Measurements from ENCODE around the gene PARN. TPM values are rescaled to one million over a fixed set of nuclear protein-coding genes. Genes with fewer than 3 reads are reported as not detected.

PARN gene
- total RNA-seq, 5 donors from 2014 or later (not counting 1 experiment from before 2014, with no cell fraction given): 34.4 to 42.7 (median 38.4) TPM

GRCh38 chr16:14472357-14472756, 157.7 kb downstream of the PARN start:
- no peaks in the 10 kb centered on the region for H3K36me3 ChIP-seq (ENCODE audit: control insufficient read depth in 2 of 2, extremely low read depth in 1 of 2, insufficient read depth in 1 of 2, low read length in 1 of 2)
- ChIA-PET POLR2A (no interaction called here), CTCF (no interaction called here)
- no peak overlapping the region for H3K27ac ChIP-seq (ENCODE audit: low read length)
- H3K36me3 Mint-ChIP-seq: peaks cover 33% of the 10 kb centered on the region
- no peak overlapping the region for H3K4me3 Mint-ChIP-seq
- H3K27me3 Mint-ChIP-seq: no peaks in the 10 kb centered on the region
- H3K4me1 Mint-ChIP-seq: peaks cover 0 to 6% (median 0%) of the 10 kb centered on the region in 3 donors
- no peak overlapping the region for H3K4me3 ChIP-seq (ENCODE audit: control insufficient read depth in 1 of 2, extremely low read depth in 1 of 2, low read length in 1 of 2)
- WGBS (ENCODE audit: insufficient coverage): no CpG with 5 or more reads among the region's 2 CpGs
- H3K27me3 ChIP-seq (replicated peaks in 1 of 2; ENCODE audit: control insufficient read depth in 2 of 2, extremely low read depth in 1 of 2, insufficient read depth in 2 of 2, low read length in 1 of 2): no peaks in the 10 kb centered on the region
- H3K9me3 Mint-ChIP-seq: no peaks in the 10 kb centered on the region
- no peak overlapping the region for H3K27ac Mint-ChIP-seq
- no peaks in the 10 kb centered on the region for H3K4me1 ChIP-seq (ENCODE audit: control insufficient read depth in 1 of 2, extremely low read depth in 1 of 2, insufficient read depth in 2 of 2, low read length in 2 of 2)
- no peak for DNase-seq
- ATAC-seq (replicated peaks in 1 of 4): no peak
- H3K9me3 ChIP-seq: no peaks in the 10 kb centered on the region

- ATAC-seq (replicated peaks in 1 of 4) (no peak), DNase-seq (no peak)
Observed at GRCh38 chr16:14470788-14471187, 159.3 kb downstream of the PARN start.

GRCh38 chr16:14465799-14466198, 164.3 kb downstream of the PARN start:
- Histone ChIP-seq H3K9me3 (no peaks in the 10 kb centered on the region), H3K27me3 (replicated peaks in 1 of 2; ENCODE audit: control insufficient read depth in 2 of 2, extremely low read depth in 1 of 2, insufficient read depth in 2 of 2, low read length in 1 of 2) (no peaks in the 10 kb centered on the region), H3K4me1 (ENCODE audit: control insufficient read depth in 1 of 2, extremely low read depth in 1 of 2, insufficient read depth in 2 of 2, low read length in 2 of 2) (no peaks in the 10 kb centered on the region), H3K36me3 (ENCODE audit: control insufficient read depth in 2 of 2, extremely low read depth in 1 of 2, insufficient read depth in 1 of 2, low read length in 1 of 2) (peaks cover 0 to 3% of the 10 kb centered on the region in 2 donors), H3K27ac (ENCODE audit: low read length) (no peak overlapping the region), H3K4me3 (ENCODE audit: control insufficient read depth in 1 of 2, extremely low read depth in 1 of 2, low read length in 1 of 2) (no peak overlapping the region)
- no peak for ATAC-seq (replicated peaks in 1 of 4)
- Mint-ChIP-seq H3K4me3 (no peak overlapping the region), H3K27me3 (no peaks in the 10 kb centered on the region), H3K27ac (no peak overlapping the region), H3K36me3 (peaks cover 65% of the 10 kb centered on the region), H3K4me1 (peaks cover 0 to 11% (median 2%) of the 10 kb centered on the region in 3 donors), H3K9me3 (peaks cover 0 to 5% (median 4%) of the 10 kb centered on the region in 3 donors)
- no peak for DNase-seq
- WGBS (ENCODE audit: insufficient coverage): no CpG with 5 or more reads among the region's 3 CpGs
- CTCF ChIA-PET: no interaction called here
- POLR2A ChIA-PET: no interaction called here

More at GRCh38 chr16:14470788-14471187, 159.3 kb downstream of the PARN start:
- WGBS (ENCODE audit: insufficient coverage): no CpG with 5 or more reads among the region's 2 CpGs
- no peaks in the 10 kb centered on the region for H3K27me3 Mint-ChIP-seq
- CTCF ChIA-PET: interaction anchor here in 1 of 2 donors (0.5 kb wide), 1 partner anchor 14 kb away, joined by 4 read pairs; no protein-coding TSS in a partner anchor
- H3K9me3 ChIP-seq: no peaks in the 10 kb centered on the region
- H3K27me3 ChIP-seq (replicated peaks in 1 of 2; ENCODE audit: control insufficient read depth in 2 of 2, extremely low read depth in 1 of 2, insufficient read depth in 2 of 2, low read length in 1 of 2): no peaks in the 10 kb centered on the region
- H3K4me1 Mint-ChIP-seq: peaks cover 0 to 6% (median 0%) of the 10 kb centered on the region in 3 donors
- POLR2A ChIA-PET: no interaction called here
- H3K27ac ChIP-seq (ENCODE audit: low read length): no peak overlapping the region
- H3K27ac Mint-ChIP-seq: no peak overlapping the region
- no peak overlapping the region for H3K4me3 Mint-ChIP-seq
- peaks cover 42% of the 10 kb centered on the region for H3K36me3 Mint-ChIP-seq
- H3K4me3 ChIP-seq (ENCODE audit: control insufficient read depth in 1 of 2, extremely low read depth in 1 of 2, low read length in 1 of 2): no peak overlapping the region
- H3K4me1 ChIP-seq (ENCODE audit: control insufficient read depth in 1 of 2, extremely low read depth in 1 of 2, insufficient read depth in 2 of 2, low read length in 2 of 2): no peaks in the 10 kb centered on the region
- H3K9me3 Mint-ChIP-seq: no peaks in the 10 kb centered on the region
- H3K36me3 ChIP-seq (ENCODE audit: control insufficient read depth in 2 of 2, extremely low read depth in 1 of 2, insufficient read depth in 1 of 2, low read length in 1 of 2): no peaks in the 10 kb centered on the region

- no peaks in the 10 kb centered on the region for H3K27me3 Mint-ChIP-seq
- H3K36me3 Mint-ChIP-seq: peaks cover 68% of the 10 kb centered on the region
- CTCF ChIA-PET: interaction anchor here in 1 of 2 donors (0.6 kb wide), 1 partner anchor 14 kb away, joined by 3 read pairs; no protein-coding TSS in a partner anchor
Observed at GRCh38 chr16:14464796-14465195, 165.3 kb downstream of the PARN start.

GRCh38 chr16:14464192-14464591, 165.9 kb downstream of the PARN start:
- H3K9me3 ChIP-seq: no peaks in the 10 kb centered on the region
- no peaks in the 10 kb centered on the region for H3K4me1 ChIP-seq (ENCODE audit: control insufficient read depth in 1 of 2, extremely low read depth in 1 of 2, insufficient read depth in 2 of 2, low read length in 2 of 2)
- H3K27me3 ChIP-seq (replicated peaks in 1 of 2; ENCODE audit: control insufficient read depth in 2 of 2, extremely low read depth in 1 of 2, insufficient read depth in 2 of 2, low read length in 1 of 2): no peaks in the 10 kb centered on the region
- no CpG with 5 or more reads among the region's 2 CpGs for WGBS (ENCODE audit: insufficient coverage)
- POLR2A ChIA-PET: no interaction called here
- CTCF ChIA-PET: interaction anchor here in 1 of 2 donors (0.6 kb wide), 1 partner anchor 13 kb away, joined by 3 read pairs; no protein-coding TSS in a partner anchor
- H3K4me3 ChIP-seq (ENCODE audit: control insufficient read depth in 1 of 2, extremely low read depth in 1 of 2, low read length in 1 of 2): no peak overlapping the region
- Mint-ChIP-seq H3K9me3 (peaks cover 0 to 5% (median 4%) of the 10 kb centered on the region in 3 donors), H3K4me3 (no peak overlapping the region), H3K27ac (no peak overlapping the region), H3K36me3 (peaks cover 68% of the 10 kb centered on the region), H3K27me3 (no peaks in the 10 kb centered on the region), H3K4me1 (peaks cover 0 to 11% (median 2%) of the 10 kb centered on the region in 3 donors)
- ATAC-seq (replicated peaks in 1 of 4) (no peak), DNase-seq (no peak)
- peaks cover 0 to 3% of the 10 kb centered on the region in 2 donors for H3K36me3 ChIP-seq (ENCODE audit: control insufficient read depth in 2 of 2, extremely low read depth in 1 of 2, insufficient read depth in 1 of 2, low read length in 1 of 2)
- no peak overlapping the region for H3K27ac ChIP-seq (ENCODE audit: low read length)

More at GRCh38 chr16:14464796-14465195, 165.3 kb downstream of the PARN start:
- H3K4me1 Mint-ChIP-seq: peaks cover 0 to 11% (median 2%) of the 10 kb centered on the region in 3 donors
- Histone ChIP-seq H3K27ac (ENCODE audit: low read length) (no peak overlapping the region), H3K4me1 (ENCODE audit: control insufficient read depth in 1 of 2, extremely low read depth in 1 of 2, insufficient read depth in 2 of 2, low read length in 2 of 2) (no peaks in the 10 kb centered on the region), H3K27me3 (replicated peaks in 1 of 2; ENCODE audit: control insufficient read depth in 2 of 2, extremely low read depth in 1 of 2, insufficient read depth in 2 of 2, low read length in 1 of 2) (no peaks in the 10 kb centered on the region), H3K4me3 (ENCODE audit: control insufficient read depth in 1 of 2, extremely low read depth in 1 of 2, low read length in 1 of 2) (no peak overlapping the region), H3K9me3 (no peaks in the 10 kb centered on the region), H3K36me3 (ENCODE audit: control insufficient read depth in 2 of 2, extremely low read depth in 1 of 2, insufficient read depth in 1 of 2, low read length in 1 of 2) (peaks cover 0 to 3% of the 10 kb centered on the region in 2 donors)
- H3K27ac Mint-ChIP-seq: no peak overlapping the region
- WGBS (ENCODE audit: insufficient coverage): 100% methylated on average over 2 of the region's 2 CpGs
- H3K9me3 Mint-ChIP-seq: peaks cover 0 to 5% (median 4%) of the 10 kb centered on the region in 3 donors
- H3K4me3 Mint-ChIP-seq: no peak overlapping the region
- DNase-seq: no peak
- POLR2A ChIA-PET: no interaction called here
- ATAC-seq (replicated peaks in 1 of 4): no peak

GRCh38 chr16:14462811-14463210, 167.2 kb downstream of the PARN start:
- Mint-ChIP-seq H3K27ac (no peak overlapping the region), H3K4me1 (peaks cover 0 to 15% (median 2%) of the 10 kb centered on the region in 3 donors), H3K9me3 (peaks cover 0 to 5% (median 4%) of the 10 kb centered on the region in 3 donors), H3K27me3 (no peaks in the 10 kb centered on the region), H3K36me3 (peaks cover 72% of the 10 kb centered on the region), H3K4me3 (no peak overlapping the region)
- ATAC-seq (replicated peaks in 1 of 4) (no peak), DNase-seq (no peak)
- ChIA-PET CTCF (no interaction called here), POLR2A (no interaction called here)
- H3K4me1 ChIP-seq (ENCODE audit: control insufficient read depth in 1 of 2, extremely low read depth in 1 of 2, insufficient read depth in 2 of 2, low read length in 2 of 2): no peaks in the 10 kb centered on the region
- H3K27ac ChIP-seq (ENCODE audit: low read length): no peak overlapping the region
- H3K9me3 ChIP-seq: no peaks in the 10 kb centered on the region
- no peaks in the 10 kb centered on the region for H3K27me3 ChIP-seq (replicated peaks in 1 of 2; ENCODE audit: control insufficient read depth in 2 of 2, extremely low read depth in 1 of 2, insufficient read depth in 2 of 2, low read length in 1 of 2)
- 94% methylated on average over 2 of the region's 3 CpGs for WGBS (ENCODE audit: insufficient coverage)
- H3K4me3 ChIP-seq (ENCODE audit: control insufficient read depth in 1 of 2, extremely low read depth in 1 of 2, low read length in 1 of 2): no peak overlapping the region
- peaks cover 0 to 3% of the 10 kb centered on the region in 2 donors for H3K36me3 ChIP-seq (ENCODE audit: control insufficient read depth in 2 of 2, extremely low read depth in 1 of 2, insufficient read depth in 1 of 2, low read length in 1 of 2)

Measured in T-cell (primary cell).